HG02588 (cell line): ENCODE measurements around the gene OTOF.

Experiments used
- ATAC-seq: cut with Tn5 transposase; IDR thresholded peaks from one replicate; pipeline ENCODE4 v1.9.1; 2021; ENCODE audit warnings: mild to moderate bottlenecking, moderate library complexity; ENCODE audit not compliant: unreplicated experiment

OTOF gene

GRCh38 chr2:26454561-26455001, 23.3 kb downstream of the OTOF start:
- ATAC-seq = no peak

GRCh38 chr2:26453421-26454329, 24.2 kb downstream of the OTOF start:
- ATAC-seq = no peak

GRCh38 chr2:26451700-26452099, 26.2 kb downstream of the OTOF start:
- no peak for ATAC-seq

- no peak for ATAC-seq
These were observed 27.8 kb downstream of the OTOF start for GRCh38 chr2:26450031-26450635.

GRCh38 chr2:26449278-26450030, 28.5 kb downstream of the OTOF start:
- ATAC-seq = no peak

- no peak for ATAC-seq
These were observed 29.3 kb downstream of the OTOF start for GRCh38 chr2:26448651-26449050.

- ATAC-seq = no peak
These were observed 33.7 kb downstream of the OTOF start for GRCh38 chr2:26444236-26444635.

GRCh38 chr2:26442707-26443106, 35.2 kb downstream of the OTOF start:
- ATAC-seq = no peak

- ATAC-seq = no peak
These were observed 35.6 kb downstream of the OTOF start for GRCh38 chr2:26442301-26442700.

GRCh38 chr2:26438926-26439325, 39.0 kb downstream of the OTOF start:
- no peak for ATAC-seq

GRCh38 chr2:26438526-26438925, 39.4 kb downstream of the OTOF start:
- no peak for ATAC-seq

GRCh38 chr2:26435106-26435505, 42.8 kb downstream of the OTOF start:
- no peak for ATAC-seq

GRCh38 chr2:26432859-26433258, 45.1 kb downstream of the OTOF start:
- no peak for ATAC-seq

GRCh38 chr2:26432363-26432762, 45.6 kb downstream of the OTOF start:
- no peak for ATAC-seq

- ATAC-seq = no peak
These were observed 47.1 kb downstream of the OTOF start for GRCh38 chr2:26430826-26431225.

GRCh38 chr2:26429779-26430578, 47.9 kb downstream of the OTOF start:
- ATAC-seq = no peak

GRCh38 chr2:26428846-26429245, 49.1 kb downstream of the OTOF start:
- no peak for ATAC-seq

GRCh38 chr2:26424221-26424620, 53.7 kb downstream of the OTOF start:
- no peak for ATAC-seq

GRCh38 chr2:26423750-26424149, 54.2 kb downstream of the OTOF start:
- no peak for ATAC-seq

- ATAC-seq = no peak
These were observed 54.8 kb downstream of the OTOF start for GRCh38 chr2:26422947-26423629.
